HL-60 (cell line): ENCODE data around the gene MTHFD2.
"Not testable (repeated sequence)": the region's sequence is repeated elsewhere in the genome, so short reads cannot be mapped to it uniquely, and the experiment has no call there.

ENCODE experiments used
- CTCF ChIP-seq: IDR thresholded peaks from one replicate; pipeline ENCODE4 v1.5.1; 2011; ENCODE audit warnings: low read length, control low read depth, inconsistent platforms; ENCODE audit not compliant: insufficient read depth
- POLR2AphosphoS5 ChIP-seq: IDR thresholded peaks from 2 replicates; pipeline ENCODE4 v1.6.1; 2012; ENCODE audit warnings: low read depth

DNA sequence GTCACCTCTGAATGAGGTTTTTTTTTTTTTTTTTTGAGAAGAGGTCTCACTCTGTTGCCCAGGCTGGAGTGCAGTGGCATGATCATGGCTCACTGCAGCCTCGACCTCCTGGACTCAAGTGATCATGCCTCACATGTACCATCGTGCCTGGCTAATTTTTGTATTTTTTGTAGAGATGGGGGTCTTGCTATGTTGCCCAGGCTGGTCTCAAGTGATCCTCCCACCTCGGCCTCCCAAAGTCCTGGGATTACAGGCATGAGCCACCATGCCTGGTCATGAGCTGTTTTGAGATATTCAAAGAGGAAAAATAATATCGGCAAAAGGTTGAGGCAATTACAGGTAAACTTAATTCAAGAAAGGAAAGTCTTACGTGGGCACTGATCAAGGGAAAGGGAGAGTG is 31.4 kb downstream of the MTHFD2 start:
- TF ChIP-seq CTCF, POLR2AphosphoS5: not testable (repeated sequence)
